Fibroblast of peridontal ligament (primary cell): ENCODE results near the gene KLHDC3.
"Not testable (repeated sequence)": the region's sequence is repeated elsewhere in the genome, so short reads cannot be mapped to it uniquely, and the experiment has no call there.

Source experiments
- DNase-seq: peaks from one replicate; pipeline ENCODE4 v3.0.0-alpha.2; 2010; ENCODE audit errors: extremely low read depth

Gene KLHDC3

GRCh38 chr6:43029120-43029519, 15.1 kb downstream of the KLHDC3 start:
- DNase-seq: no peak

- DNase-seq: no peak
Measured at GRCh38 chr6:43032326-43032725, 18.3 kb downstream of the KLHDC3 start.

GRCh38 chr6:43033496-43034189, 19.6 kb downstream of the KLHDC3 start:
- DNase-seq: no peak

- DNase-seq: no peak
Measured at GRCh38 chr6:43034190-43034525, 20.1 kb downstream of the KLHDC3 start.

GRCh38 chr6:43035495-43036194, 21.6 kb downstream of the KLHDC3 start:
- DNase-seq: no peak

GRCh38 chr6:43036712-43037111, 22.7 kb downstream of the KLHDC3 start:
- no peak for DNase-seq

- DNase-seq: peak; percentile 23
Measured at GRCh38 chr6:43037197-43037596, 23.1 kb downstream of the KLHDC3 start.

GRCh38 chr6:43037706-43038105, 23.7 kb downstream of the KLHDC3 start:
- no peak for DNase-seq

- DNase-seq: no peak
Measured at GRCh38 chr6:43038727-43039126, 24.7 kb downstream of the KLHDC3 start.

GRCh38 chr6:43040542-43041257, 26.7 kb downstream of the KLHDC3 start:
- no peak for DNase-seq

GRCh38 chr6:43041475-43041874, 27.4 kb downstream of the KLHDC3 start:
- not testable (repeated sequence) for DNase-seq

- no peak for DNase-seq
Measured at GRCh38 chr6:43043310-43043709, 29.3 kb downstream of the KLHDC3 start.

GRCh38 chr6:43045371-43045930, 31.4 kb downstream of the KLHDC3 start:
- DNase-seq: no peak

- no peak for DNase-seq
Measured at GRCh38 chr6:43047998-43048397, 33.9 kb downstream of the KLHDC3 start.

- DNase-seq: no peak
Measured at GRCh38 chr6:43050981-43051380, 36.9 kb downstream of the KLHDC3 start.

GRCh38 chr6:43052225-43052841, 38.3 kb downstream of the KLHDC3 start:
- no peak for DNase-seq

GRCh38 chr6:43052842-43053544, 38.9 kb downstream of the KLHDC3 start:
- peak; percentile 34 for DNase-seq

GRCh38 chr6:43053545-43054205, 39.6 kb downstream of the KLHDC3 start, which contains the start of gene CUL7:
TSS of gene CUL7 (minus strand) at chr6:43053851. CDS start at chr6:43052788, 1,063 bp downstream.
- peak; percentile 94 for DNase-seq

GRCh38 chr6:43054206-43054943, 40.3 kb downstream of the KLHDC3 start:
- DNase-seq: peak; percentile 33

- DNase-seq: no peak
Measured at GRCh38 chr6:43055966-43056365, 41.9 kb downstream of the KLHDC3 start.
